GM23338 (cell line): ENCODE measurements around the gene KNOP1.

Experiments used
- CREB1 ChIP-seq: fragments of 250-450 bp; sonication (Bioruptor Pico); IDR thresholded peaks from 2 replicates; pipeline ENCODE4 v1.5.0; 2020; ENCODE audit warnings: low read depth, mild to moderate bottlenecking, moderate library complexity
- CTCF ChIP-seq, 2 experiments: fragments of 200-600 bp in 1 of 2; sonication (generic) in 1 of 2; conservative IDR thresholded peaks; 2 replicates each; pipeline versions ENCODE4 v1.5.1 to v1.6.1; 2016 to 2017; ENCODE audit warnings: antibody characterized with exemption in 2 of 2, low read depth in 2 of 2, mild to moderate bottlenecking in 2 of 2, moderate library complexity in 1 of 2
- ETS1 ChIP-seq: IDR thresholded peaks from 2 replicates; pipeline ENCODE4 v1.6.1; 2016; ENCODE audit warnings: antibody characterized with exemption
- EZH2 ChIP-seq: fragments of 200-600 bp; sonication (generic); IDR thresholded peaks from one replicate; pipeline ENCODE4 v1.8.0; 2017; ENCODE audit warnings: antibody characterized with exemption, mild to moderate bottlenecking, low read depth; ENCODE audit not compliant: unreplicated experiment
- EZH2phosphoT487 ChIP-seq: fragments of 200-600 bp; sonication (generic); IDR thresholded peaks from one replicate; pipeline ENCODE4 v1.8.1; 2018; ENCODE audit warnings: antibody characterized with exemption; ENCODE audit not compliant: unreplicated experiment
- JUNB ChIP-seq: IDR thresholded peaks from one replicate; pipeline ENCODE4 v1.6.1; 2016; ENCODE audit warnings: antibody characterized with exemption; ENCODE audit not compliant: unreplicated experiment
- POLR2AphosphoS5 ChIP-seq: IDR thresholded peaks from 2 replicates; pipeline ENCODE4 v1.6.1; 2016; ENCODE audit warnings: antibody characterized with exemption, low read depth
- REST ChIP-seq: IDR thresholded peaks from one replicate; pipeline ENCODE4 v1.6.1; 2018; ENCODE audit warnings: antibody characterized with exemption; ENCODE audit not compliant: unreplicated experiment

- TF ChIP-seq CTCF (conservative IDR thresholded peaks at IDR 0.05; ENCODE audit: low read depth in 2 of 2) (no peak), POLR2AphosphoS5 (no peak), EZH2 (no peak), EZH2phosphoT487 (no peak), CREB1 (CRISPR knock-in tag) (no peak), REST (no peak), ETS1 (no peak), JUNB (no peak)
These were observed 1.8 kb downstream of the KNOP1 start for GRCh38 chr16:19716183-19716582.
